ENCODE results near the gene IVL. TPM values are rescaled to one million over a fixed set of nuclear protein-coding genes. Genes with fewer than 3 reads are reported as not detected.

Gene IVL
- total RNA-seq, 1 experiment from 2014 or later: not detected

GRCh38 chr1:152959273-152959672 is 50.9 kb downstream of the IVL start:
- Histone ChIP-seq H3K9me2 (ENCODE audit: insufficient read depth) (no peaks in the 10 kb centered on the region), H3K9me3 (ENCODE audit: control insufficient read depth in 1 of 2, insufficient read depth in 1 of 2, low read depth in 1 of 2, low read length in 2 of 2) (no peaks in the 10 kb centered on the region), H4K20me1 (ENCODE audit: insufficient read depth) (no peaks in the 10 kb centered on the region; the same call in 1 of the 2 replicates), H3K36me3 (ENCODE audit: control insufficient read depth in 1 of 2, insufficient read depth in 2 of 2, low read length in 2 of 2) (no peaks in the 10 kb centered on the region), H3K9ac (ENCODE audit: low read length) (no peak overlapping the region), H3K27me3 (ENCODE audit: insufficient read depth, low read length) (peaks cover 6% of the 10 kb centered on the region), H3K4me1 (ENCODE audit: control insufficient read depth in 1 of 2, insufficient read depth in 2 of 2, low read length in 2 of 2) (peaks cover 0 to 3% of the 10 kb centered on the region in 2 experiments; a peak in 2 of 4 replicates), H3K4me2 (ENCODE audit: low read length) (no peak overlapping the region), H2AFZ (ENCODE audit: low read depth, low read length, poor library complexity, severe bottlenecking) (no peak overlapping the region), H3K27ac (ENCODE audit: low read depth, low read length) (no peak overlapping the region), H3K79me2 (ENCODE audit: insufficient read depth, low read length) (no peaks in the 10 kb centered on the region), H3K4me3 (replicated peaks in 1 of 2; ENCODE audit: low read depth in 1 of 2, low read length in 2 of 2) (no peak overlapping the region)
- DNase-seq (ENCODE audit: low read depth, low spot score) (no peak), ATAC-seq (no peak)
- intact Hi-C loops (cut with micrococcal nuclease): no loop called here
- no peak for TF ChIP-seq SIN3A (IDR thresholded peaks at IDR 0.05; ENCODE audit: low read depth)
- TF ChIP-seq RAD21 (IDR thresholded peaks at IDR 0.05; ENCODE audit: low read depth): no peak
- TF ChIP-seq POLR2AphosphoS5 (IDR thresholded peaks at IDR 0.05; ENCODE audit: low read depth, low read length): no peak
- TF ChIP-seq EGR1 (IDR thresholded peaks at IDR 0.05; ENCODE audit: low read depth): no peak
- TF ChIP-seq CEBPB (IDR thresholded peaks at IDR 0.05; ENCODE audit: low read depth): no peak
- no peak for TF ChIP-seq ZNF274 (IDR thresholded peaks at IDR 0.05; ENCODE audit: low read depth, low read length)
- TF ChIP-seq YY1 (IDR thresholded peaks at IDR 0.05; ENCODE audit: extremely low read depth, insufficient replicate concordance, low read depth, low read length): no peak
- TF ChIP-seq, protein P1, sequence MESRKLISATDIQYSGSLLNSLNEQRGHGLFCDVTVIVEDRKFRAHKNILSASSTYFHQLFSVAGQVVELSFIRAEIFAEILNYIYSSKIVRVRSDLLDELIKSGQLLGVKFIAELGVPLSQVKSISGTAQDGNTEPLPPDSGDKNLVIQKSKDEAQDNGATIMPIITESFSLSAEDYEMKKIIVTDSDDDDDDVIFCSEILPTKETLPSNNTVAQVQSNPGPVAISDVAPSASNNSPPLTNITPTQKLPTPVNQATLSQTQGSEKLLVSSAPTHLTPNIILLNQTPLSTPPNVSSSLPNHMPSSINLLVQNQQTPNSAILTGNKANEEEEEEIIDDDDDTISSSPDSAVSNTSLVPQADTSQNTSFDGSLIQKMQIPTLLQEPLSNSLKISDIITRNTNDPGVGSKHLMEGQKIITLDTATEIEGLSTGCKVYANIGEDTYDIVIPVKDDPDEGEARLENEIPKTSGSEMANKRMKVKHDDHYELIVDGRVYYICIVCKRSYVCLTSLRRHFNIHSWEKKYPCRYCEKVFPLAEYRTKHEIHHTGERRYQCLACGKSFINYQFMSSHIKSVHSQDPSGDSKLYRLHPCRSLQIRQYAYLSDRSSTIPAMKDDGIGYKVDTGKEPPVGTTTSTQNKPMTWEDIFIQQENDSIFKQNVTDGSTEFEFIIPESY (IDR thresholded peaks at IDR 0.05; ENCODE audit: extremely low read depth, insufficient replicate concordance, low read length): no peak
- no peak for TF ChIP-seq SP1 (IDR thresholded peaks at IDR 0.05; ENCODE audit: low read depth)
- no peak for TF ChIP-seq POLR2A (IDR thresholded peaks at IDR 0.05; ENCODE audit: borderline replicate concordance, extremely low read depth, insufficient read depth, insufficient read length)
- TF ChIP-seq, protein P2, sequence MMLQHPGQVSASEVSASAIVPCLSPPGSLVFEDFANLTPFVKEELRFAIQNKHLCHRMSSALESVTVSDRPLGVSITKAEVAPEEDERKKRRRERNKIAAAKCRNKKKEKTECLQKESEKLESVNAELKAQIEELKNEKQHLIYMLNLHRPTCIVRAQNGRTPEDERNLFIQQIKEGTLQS (IDR thresholded peaks at IDR 0.05): no peak
- no peak for TF ChIP-seq FOSL1 (IDR thresholded peaks at IDR 0.05; ENCODE audit: low read depth)
- TF ChIP-seq SRF (IDR thresholded peaks at IDR 0.05; ENCODE audit: low read depth): no peak
- no peak for TF ChIP-seq EZH2phosphoT487 (IDR thresholded peaks at IDR 0.05; ENCODE audit: borderline replicate concordance)
- no peak for TF ChIP-seq CTCF (IDR thresholded peaks at IDR 0.05 in 2 of 3, conservative IDR thresholded peaks at IDR 0.05 in 1 of 3; ENCODE audit: borderline replicate concordance in 1 of 3, insufficient read depth in 1 of 3, low read depth in 2 of 3, low read length in 2 of 3)
- no peak for TF ChIP-seq TCF7L2 (IDR thresholded peaks at IDR 0.05; ENCODE audit: borderline replicate concordance, extremely low read depth, insufficient read depth, insufficient read length)
- TF ChIP-seq, protein P3, sequence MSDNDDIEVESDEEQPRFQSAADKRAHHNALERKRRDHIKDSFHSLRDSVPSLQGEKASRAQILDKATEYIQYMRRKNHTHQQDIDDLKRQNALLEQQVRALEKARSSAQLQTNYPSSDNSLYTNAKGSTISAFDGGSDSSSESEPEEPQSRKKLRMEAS (IDR thresholded peaks at IDR 0.05): no peak
- TF ChIP-seq JUND (IDR thresholded peaks at IDR 0.05): no peak
- TF ChIP-seq CBX3 (IDR thresholded peaks at IDR 0.05; ENCODE audit: low read depth): no peak
- no TSS peak for BruUV-seq (replicated peaks)
- CTCF ChIA-PET: interaction anchor here (4.2 kb wide), 1 partner anchor 234 kb away, joined by 34 read pairs; no protein-coding TSS in a partner anchor
- POLR2A ChIA-PET: no interaction called here
- RAD21 ChIA-PET (ENCODE audit: low non-redundant PET in 1 of 2, low total read pairs in 2 of 2, uncharacterized antibody in 2 of 2, unreplicated experiment in 2 of 2): no interaction called here

Data from HCT116 (cell line).